Prostate gland (tissue), 2 donors: ENCODE measurements around the gene PSKH1. TPM values are rescaled to one million over a fixed set of nuclear protein-coding genes. Genes with fewer than 3 reads are reported as not detected.

Experiments
- DNase-seq: peaks from one replicate; pipeline ENCODE4 v3.0.0-alpha.2; 2019; ENCODE audit warnings: low spot score
- H3K27ac ChIP-seq, 2 donors: fragments of 200-600 bp; sonication (generic); 2 replicates each; pipeline ENCODE4 v1.5.1; 2017 to 2019
- H3K27me3 ChIP-seq: fragments of 200-600 bp; sonication (generic); replicated peaks from 2 replicates; pipeline ENCODE4 v1.5.1; 2019; ENCODE audit not compliant: insufficient read depth
- H3K36me3 ChIP-seq, 2 donors: fragments of 200-600 bp; sonication (generic); 1 replicate in 1 of 2; 2 replicates in 1 of 2; pipeline versions ENCODE4 v1.5.1 to v1.8.1; 2017 to 2019
- H3K4me1 ChIP-seq: fragments of 200-600 bp; sonication (generic); replicated peaks from 2 replicates; pipeline ENCODE4 v1.5.1; 2019
- H3K4me3 ChIP-seq, 2 donors: fragments of 200-600 bp; sonication (generic); 2 replicates each; pipeline ENCODE4 v1.5.1; 2017 to 2019
- H3K9me3 ChIP-seq: fragments of 200-600 bp; sonication (generic); 2 replicates; pipeline ENCODE4 v1.5.1; 2017
- CTCF ChIP-seq, 4 experiments: fragments of 200-600 bp in 2 of 4; fragments of 450-650 bp in 2 of 4; sonication (generic) in 2 of 4; IDR thresholded peaks; 1 replicate in 3 of 4; 2 replicates in 1 of 4; pipeline ENCODE4 v1.5.1; 2016 to 2019; ENCODE audit warnings: antibody characterized with exemption in 4 of 4, mild to moderate bottlenecking in 2 of 4, moderate library complexity in 2 of 4
- POLR2A ChIP-seq: fragments of 450-650 bp; IDR thresholded peaks from one replicate; pipeline ENCODE4 v1.6.1; 2016; ENCODE audit warnings: antibody characterized with exemption, mild to moderate bottlenecking
- POLR2AphosphoS5 ChIP-seq: sonication (generic); formaldehyde crosslinking; IDR thresholded peaks from one replicate; pipeline ENCODE4 v1.6.1; 2017; ENCODE audit warnings: antibody characterized with exemption
- WGBS: methylation state at CpG from one replicate; pipeline ENCODE4 v1.1.5; 2018; 5-methylcytosine and 5-hydroxymethylcytosine counted together
- intact Hi-C: fragments of 100-400 bp; cut with DNase I; formaldehyde crosslinking; loops from one replicate; pipeline ENCODE4 v1.14.2; 2022
- total RNA-seq, 2 donors: library from RNA; depleted of rRNA; stranded (reverse); fragments of >200 nt; gene quantifications; one replicate each; pipeline ENCODE4 v1.1.0, GENCODE V29; 2016

PSKH1 gene
- total RNA-seq, 2 donors from 2014 or later = 16.7 to 53.2 TPM

- no peak for TF ChIP-seq POLR2AphosphoS5
- no peak for TF ChIP-seq CTCF (IDR thresholded peaks at IDR 0.05)
- TF ChIP-seq POLR2A = no peak
- Histone ChIP-seq H3K4me3 (no peak overlapping the region), H3K27ac (peak overlapping the region in 1 of 2 donors; percentile 55), H3K36me3 (peaks cover 11 to 14% of the 10 kb centered on the region in 2 donors), H3K27me3 (no peaks in the 10 kb centered on the region), H3K9me3 (no peaks in the 10 kb centered on the region), H3K4me1 (peaks cover 5% of the 10 kb centered on the region)
- intact Hi-C loops = no loop called here
- no peak for DNase-seq
- WGBS = 84% methylated on average over 8 of the region's 8 CpGs
These were observed 60.8 kb downstream of the PSKH1 start for GRCh38 chr16:67953641-67954375.

GRCh38 chr16:67954421-67955196 is 61.6 kb downstream of the PSKH1 start:
- DNase-seq = no peak
- no peak overlapping the region for H3K4me3 ChIP-seq
- no peaks in the 10 kb centered on the region for H3K27me3 ChIP-seq
- H3K36me3 ChIP-seq = peaks cover 9% of the 10 kb centered on the region in 2 donors
- H3K4me1 ChIP-seq = peaks cover 5% of the 10 kb centered on the region
- TF ChIP-seq POLR2AphosphoS5 (no peak), POLR2A (no peak), CTCF (IDR thresholded peaks at IDR 0.05) (no peak)
- WGBS = 70% methylated on average over 10 of the region's 10 CpGs
- no peaks in the 10 kb centered on the region for H3K9me3 ChIP-seq
- intact Hi-C loops = no loop called here
- peak overlapping the region in 1 of 2 donors; percentile 55 for H3K27ac ChIP-seq

GRCh38 chr16:67957622-67958021 is 64.6 kb downstream of the PSKH1 start:
- no peak overlapping the region for H3K4me3 ChIP-seq
- DNase-seq = no peak
- peaks cover 10% of the 10 kb centered on the region for H3K4me1 ChIP-seq
- H3K9me3 ChIP-seq = no peaks in the 10 kb centered on the region
- H3K36me3 ChIP-seq = peaks cover 0 to 19% of the 10 kb centered on the region in 2 donors
- intact Hi-C loops = no loop called here
- H3K27ac ChIP-seq = no peak overlapping the region
- TF ChIP-seq POLR2A (no peak), POLR2AphosphoS5 (no peak), CTCF (IDR thresholded peaks at IDR 0.05) (no peak)
- WGBS = 98% methylated on average over 9 of the region's 9 CpGs
- no peaks in the 10 kb centered on the region for H3K27me3 ChIP-seq

GRCh38 chr16:67959536-67960329 is 66.7 kb downstream of the PSKH1 start:
- Histone ChIP-seq H3K27ac (peak overlapping the region; percentile 23 to 62), H3K4me3 (no peak overlapping the region), H3K4me1 (peaks cover 5% of the 10 kb centered on the region), H3K36me3 (peaks cover 0 to 19% of the 10 kb centered on the region in 2 donors), H3K9me3 (no peaks in the 10 kb centered on the region), H3K27me3 (no peaks in the 10 kb centered on the region)
- intact Hi-C loops = no loop called here
- WGBS = 65% methylated on average over 11 of the region's 11 CpGs
- DNase-seq = no peak
- no peak for TF ChIP-seq POLR2A
- TF ChIP-seq CTCF (IDR thresholded peaks at IDR 0.05) = no peak
- TF ChIP-seq POLR2AphosphoS5 = peak; percentile 35
